ENCODE results near the gene TSR3. TPM values are rescaled to one million over a fixed set of nuclear protein-coding genes. Genes with fewer than 3 reads are reported as not detected.

The TSR3 gene
- total and polyA plus RNA-seq, 2 of the 13 experiments (the other 11 are each of a cell fraction or from before 2014, with no cell fraction given): 24.2 to 51.0 TPM

- peaks cover 0 to 15% of the 10 kb centered on the region in 2 experiments; a peak in 2 of 5 replicates for H3K27me3 ChIP-seq (ENCODE audit: control insufficient read depth in 1 of 2, insufficient read depth in 2 of 2, low read length in 2 of 2)
- no peaks in the 10 kb centered on the region for H4K20me1 ChIP-seq (ENCODE audit: insufficient read depth, low read length)
- peaks cover under 1% of the 10 kb centered on the region for H3K79me2 ChIP-seq (ENCODE audit: insufficient read depth, low read length)
- ATAC-seq: no peak
- no peak overlapping the region for H2AFZ ChIP-seq (ENCODE audit: low read length)
- no peak for DNase-seq (ENCODE audit: low spot score)
- ChIA-PET CTCF (ENCODE audit: low intra/inter-chr PET ratio, low total read pairs) (no interaction called here), POLR2A (no interaction called here)
- H3K4me1 ChIP-seq (ENCODE audit: insufficient read depth, low read length): peaks cover 20% of the 10 kb centered on the region
- TF ChIP-seq ZNF580 (CRISPR knock-in tag; IDR thresholded peaks at IDR 0.05; ENCODE audit: borderline replicate concordance, low read depth) (no peak), CEBPB (IDR thresholded peaks at IDR 0.05; ENCODE audit: borderline replicate concordance, low read depth, low read length) (no peak), MXI1 (IDR thresholded peaks at IDR 0.05; ENCODE audit: borderline replicate concordance, low read depth, low read length) (no peak), ZSCAN30 (CRISPR knock-in tag; IDR thresholded peaks at IDR 0.05) (no peak), ZMYM2 (CRISPR knock-in tag; IDR thresholded peaks at IDR 0.05) (no peak), ZNF839 (CRISPR knock-in tag; IDR thresholded peaks at IDR 0.05; ENCODE audit: borderline replicate concordance) (no peak), CHD4 (IDR thresholded peaks at IDR 0.05; ENCODE audit: borderline replicate concordance, low read length) (no peak), ZNF546 (CRISPR knock-in tag; conservative IDR thresholded peaks at IDR 0.05) (no peak), BRCA1 (CRISPR knock-in tag; IDR thresholded peaks at IDR 0.05) (no peak), GATA4 (IDR thresholded peaks at IDR 0.05; ENCODE audit: borderline replicate concordance, low read depth) (no peak), REPIN1 (CRISPR knock-in tag; IDR thresholded peaks at IDR 0.05; ENCODE audit: borderline replicate concordance, low read depth) (no peak), CREBL2 (CRISPR knock-in tag; IDR thresholded peaks at IDR 0.05; ENCODE audit: borderline replicate concordance) (no peak), LBX2 (CRISPR knock-in tag; IDR thresholded peaks at IDR 0.05; ENCODE audit: borderline replicate concordance) (no peak), NONO (IDR thresholded peaks at IDR 0.05) (no peak), NONO (CRISPR knock-in tag; conservative IDR thresholded peaks at IDR 0.05) (no peak), ATF3 (CRISPR knock-in tag; IDR thresholded peaks at IDR 0.05) (no peak), ZBTB3 (CRISPR knock-in tag; IDR thresholded peaks at IDR 0.05; ENCODE audit: borderline replicate concordance, low read depth) (no peak)
- in situ Hi-C loops (cut with HindIII; ENCODE audit: extremely low pct_ligation_motif_present, low pct_unique_long_range_greater_than_20kb): no loop called here
- peaks cover 6 to 9% of the 10 kb centered on the region in 2 experiments; a peak in 4 of 5 replicates for H3K36me3 ChIP-seq (replicated peaks in 1 of 2; ENCODE audit: control insufficient read depth in 1 of 2, insufficient read depth in 2 of 2, low read length in 2 of 2)
- FAIRE-seq: no peak
- no peak overlapping the region for H3K4me2 ChIP-seq (ENCODE audit: low read depth, low read length)
- H3K9ac ChIP-seq (ENCODE audit: insufficient read depth, low read depth, low read length): no peak overlapping the region
- H3K27ac ChIP-seq (ENCODE audit: extremely low read length, insufficient read depth, low read length): no peak overlapping the region
- no peaks in the 10 kb centered on the region for H3K9me3 ChIP-seq (ENCODE audit: low read length)
- H3K4me3 ChIP-seq (replicated peaks in 1 of 3; ENCODE audit: insufficient read depth in 1 of 3, low read depth in 2 of 3, low read length in 3 of 3): no peak overlapping the region
- 83% methylated on average over 6 of the region's 11 CpGs for WGBS (ENCODE audit: low lambda C conversion rate)
- intact Hi-C loops (cut with micrococcal nuclease; ENCODE audit: unreplicated experiment): no loop called here
- no TSS peak for BruUV-seq (replicated peaks)
Measured at GRCh38 chr16:1345087-1345486, 6.6 kb downstream of the TSR3 start.
